ENCODE data around the gene ZBTB7B. TPM values are rescaled to one million over a fixed set of nuclear protein-coding genes. Genes with fewer than 3 reads are reported as not detected.

ZBTB7B gene
- total and polyA plus RNA-seq, 2 experiments from 2014 or later: 2.3 to 27.0 TPM

- H3K4me3 ChIP-seq: no peak overlapping the region
- H3K9me2 ChIP-seq (ENCODE audit: insufficient read depth): no peaks in the 10 kb centered on the region
- H3K9me3 ChIP-seq (ENCODE audit: low read depth): no peaks in the 10 kb centered on the region
- H4K20me1 ChIP-seq (ENCODE audit: insufficient read depth): no peaks in the 10 kb centered on the region
- H3K79me2 ChIP-seq (ENCODE audit: insufficient read depth): peaks cover 66% of the 10 kb centered on the region
- no peaks in the 10 kb centered on the region for H3K27me3 ChIP-seq (replicated peaks; ENCODE audit: insufficient read depth)
- no peak for TF ChIP-seq EZH2phosphoT487 (IDR thresholded peaks at IDR 0.05; ENCODE audit: insufficient read depth, low read depth)
- no peak for TF ChIP-seq EZH2 (IDR thresholded peaks at IDR 0.05; ENCODE audit: insufficient read depth, poor library complexity, severe bottlenecking)
- H3K4me2 ChIP-seq (ENCODE audit: unreplicated experiment): no peak overlapping the region
- in situ Hi-C loops (cut with MboI): no loop called here
- H3K36me3 ChIP-seq (ENCODE audit: low read depth): peaks cover 26% of the 10 kb centered on the region
- H3K27ac ChIP-seq: no peak overlapping the region
- no peak overlapping the region for H2AFZ ChIP-seq
- H3K4me1 ChIP-seq (ENCODE audit: insufficient read depth): peaks cover 18% of the 10 kb centered on the region
- 73 to 79% methylated on average over 7 of the region's 7 CpGs for WGBS, 2 experiments (ENCODE audit: low coverage in 1 of 2, low lambda C conversion rate in 2 of 2, missing lambda C conversion rate in 2 of 2)
- peaks cover 43% of the 10 kb centered on the region for H3F3A ChIP-seq (ENCODE audit: insufficient read depth)
- peak overlapping the region; percentile 98; the same call in 1 of the 2 replicates for H3K9ac ChIP-seq
- no peak for DNase-seq
Observed at GRCh38 chr1:154966111-154966510, 36.5 kb upstream of the ZBTB7B start.

GRCh38 chr1:154967331-154967950, 35.2 kb upstream of the ZBTB7B start:
- WGBS, 2 experiments (ENCODE audit: low coverage in 1 of 2, low lambda C conversion rate in 2 of 2, missing lambda C conversion rate in 2 of 2): 97 to 99% methylated on average over 5 of the region's 5 CpGs
- Histone ChIP-seq H3K27me3 (replicated peaks; ENCODE audit: insufficient read depth) (no peaks in the 10 kb centered on the region), H2AFZ (no peak overlapping the region), H3K4me3 (no peak overlapping the region), H3K9me2 (ENCODE audit: insufficient read depth) (no peaks in the 10 kb centered on the region), H3K79me2 (ENCODE audit: insufficient read depth) (peaks cover 64% of the 10 kb centered on the region), H3K27ac (no peak overlapping the region), H3K9ac (peak overlapping the region; percentile 98), H3K4me2 (ENCODE audit: unreplicated experiment) (no peak overlapping the region), H3K36me3 (ENCODE audit: low read depth) (peaks cover 26% of the 10 kb centered on the region), H3F3A (ENCODE audit: insufficient read depth) (peaks cover 53% of the 10 kb centered on the region), H3K4me1 (ENCODE audit: insufficient read depth) (peaks cover 28% of the 10 kb centered on the region), H4K20me1 (ENCODE audit: insufficient read depth) (no peaks in the 10 kb centered on the region), H3K9me3 (ENCODE audit: low read depth) (no peaks in the 10 kb centered on the region)
- no peak for DNase-seq
- TF ChIP-seq EZH2phosphoT487 (IDR thresholded peaks at IDR 0.05; ENCODE audit: insufficient read depth, low read depth) (no peak), EZH2 (IDR thresholded peaks at IDR 0.05; ENCODE audit: insufficient read depth, poor library complexity, severe bottlenecking) (no peak)
- in situ Hi-C loops (cut with MboI): no loop called here

GRCh38 chr1:154968731-154969130, 33.9 kb upstream of the ZBTB7B start:
- Histone ChIP-seq H2AFZ (no peak overlapping the region), H3K4me3 (peak overlapping the region; percentile 82), H4K20me1 (ENCODE audit: insufficient read depth) (no peaks in the 10 kb centered on the region), H3F3A (ENCODE audit: insufficient read depth) (peaks cover 57% of the 10 kb centered on the region), H3K4me1 (ENCODE audit: insufficient read depth) (peaks cover 30% of the 10 kb centered on the region), H3K9me2 (ENCODE audit: insufficient read depth) (no peaks in the 10 kb centered on the region), H3K4me2 (ENCODE audit: unreplicated experiment) (peak overlapping the region; percentile 96), H3K79me2 (ENCODE audit: insufficient read depth) (peaks cover 64% of the 10 kb centered on the region), H3K9ac (peak overlapping the region; percentile 98), H3K27me3 (replicated peaks; ENCODE audit: insufficient read depth) (no peaks in the 10 kb centered on the region), H3K27ac (no peak overlapping the region), H3K36me3 (ENCODE audit: low read depth) (peaks cover 26% of the 10 kb centered on the region), H3K9me3 (ENCODE audit: low read depth) (no peaks in the 10 kb centered on the region)
- TF ChIP-seq EZH2 (IDR thresholded peaks at IDR 0.05; ENCODE audit: insufficient read depth, poor library complexity, severe bottlenecking) (no peak), EZH2phosphoT487 (IDR thresholded peaks at IDR 0.05; ENCODE audit: insufficient read depth, low read depth) (no peak)
- 90 to 98% methylated on average over 3 of the region's 3 CpGs for WGBS, 2 experiments (ENCODE audit: low coverage in 1 of 2, low lambda C conversion rate in 2 of 2, missing lambda C conversion rate in 2 of 2)
- in situ Hi-C loops (cut with MboI): no loop called here
- DNase-seq: no peak

GRCh38 chr1:154969246-154969645, 33.4 kb upstream of the ZBTB7B start:
- peaks cover 64% of the 10 kb centered on the region for H3K79me2 ChIP-seq (ENCODE audit: insufficient read depth)
- peak overlapping the region; percentile 98 for H3K9ac ChIP-seq
- no peaks in the 10 kb centered on the region for H4K20me1 ChIP-seq (ENCODE audit: insufficient read depth)
- H3K9me2 ChIP-seq (ENCODE audit: insufficient read depth): no peaks in the 10 kb centered on the region
- in situ Hi-C loops (cut with MboI): no loop called here
- WGBS, 2 experiments (ENCODE audit: low coverage in 1 of 2, low lambda C conversion rate in 2 of 2, missing lambda C conversion rate in 2 of 2): 32 to 45% methylated on average over 5 of the region's 5 CpGs
- H3K27me3 ChIP-seq (replicated peaks; ENCODE audit: insufficient read depth): no peaks in the 10 kb centered on the region
- H3K4me2 ChIP-seq (ENCODE audit: unreplicated experiment): peak overlapping the region; percentile 96
- H2AFZ ChIP-seq: no peak overlapping the region
- peaks cover 30% of the 10 kb centered on the region for H3K4me1 ChIP-seq (ENCODE audit: insufficient read depth)
- TF ChIP-seq EZH2 (IDR thresholded peaks at IDR 0.05; ENCODE audit: insufficient read depth, poor library complexity, severe bottlenecking): no peak
- TF ChIP-seq EZH2phosphoT487 (IDR thresholded peaks at IDR 0.05; ENCODE audit: insufficient read depth, low read depth): no peak
- peak overlapping the region; percentile 99; the same call in 1 of the 2 replicates for H3K27ac ChIP-seq
- peaks cover 52% of the 10 kb centered on the region for H3F3A ChIP-seq (ENCODE audit: insufficient read depth)
- H3K9me3 ChIP-seq (ENCODE audit: low read depth): no peaks in the 10 kb centered on the region
- peaks cover 26% of the 10 kb centered on the region for H3K36me3 ChIP-seq (ENCODE audit: low read depth)
- peak overlapping the region; percentile 82 for H3K4me3 ChIP-seq
- DNase-seq: no peak

Measured in GM23248 (cell line).